PC-3 (cell line): ENCODE data around the gene PODXL2. TPM values are rescaled to one million over a fixed set of nuclear protein-coding genes. Genes with fewer than 3 reads are reported as not detected.

Experiments used
- ATAC-seq: fragments of 200-7000 bp; cut with Tn5 transposase; 2 replicates; pipeline ENCODE4 v1.9.1; 2020; ENCODE audit warnings: mild to moderate bottlenecking, moderate library complexity
- BruUV-seq: library from RNA; stranded (reverse); fragments of 400-500 nt; replicated peaks from 2 replicates; lab custom pipeline; 2021; lab: Mats Ljungman, UMichigan
- CTCF ChIA-PET: fragments of 300-600 bp; sonication (Branson Sonifier 250); formaldehyde crosslinking; loops from one replicate; lab custom pipeline; 2022; ENCODE audit warnings: antibody characterized with exemption; lab: Charles Lee
- POLR2A ChIA-PET: fragments of 300-600 bp; sonication (Branson Sonifier 250); formaldehyde crosslinking; loops from one replicate; lab custom pipeline; 2022; ENCODE audit warnings: antibody characterized with exemption; ENCODE audit not compliant: unreplicated experiment; lab: Charles Lee
- DNase-seq: peaks from one replicate; pipeline ENCODE4 v3.0.0-alpha.2; 2015
- H2AFZ ChIP-seq: fragments of 300-600 bp; sonication (generic); 2 replicates; pipeline ENCODE4 v1.6.0; 2016; ENCODE audit warnings: antibody characterized with exemption, low read length
- H3F3A ChIP-seq: fragments of 300-600 bp; sonication (generic); one replicate; pipeline ENCODE4 v1.6.0; 2017; ENCODE audit warnings: antibody characterized with exemption, low read length, control low read depth, mild to moderate bottlenecking; ENCODE audit not compliant: unreplicated experiment
- H3K27ac ChIP-seq: fragments of 300-600 bp; sonication (generic); 2 replicates; pipeline ENCODE4 v1.5.1; 2016; ENCODE audit warnings: mild to moderate bottlenecking, low read length
- H3K27me3 ChIP-seq: fragments of 300-600 bp; sonication (generic); 2 replicates; pipeline ENCODE4 v1.6.1; 2016; ENCODE audit warnings: low read length, mixed read lengths
- H3K36me3 ChIP-seq: fragments of 300-600 bp; sonication (generic); 2 replicates; pipeline ENCODE4 v1.6.1; 2016; ENCODE audit warnings: low read depth, mixed run types, low read length, mixed read lengths
- H3K4me1 ChIP-seq: fragments of 300-600 bp; sonication (generic); 2 replicates; pipeline ENCODE4 v1.5.1; 2016; ENCODE audit warnings: low read length; ENCODE audit not compliant: insufficient read depth
- H3K4me2 ChIP-seq: fragments of 300-600 bp; sonication (generic); 2 replicates; pipeline ENCODE4 v1.6.0; 2016; ENCODE audit warnings: low read length
- H3K4me3 ChIP-seq: fragments of 300-600 bp; sonication (generic); 2 replicates; pipeline ENCODE4 v1.5.1; 2016; ENCODE audit warnings: mild to moderate bottlenecking, low read length, mixed read lengths
- H3K79me2 ChIP-seq: fragments of 300-600 bp; sonication (generic); 2 replicates; pipeline ENCODE4 v1.6.1; 2017; ENCODE audit warnings: low read length, mixed read lengths
- H3K9ac ChIP-seq: fragments of 300-600 bp; sonication (generic); 2 replicates; pipeline ENCODE4 v1.6.0; 2016; ENCODE audit warnings: mild to moderate bottlenecking, low read length
- H3K9me2 ChIP-seq: fragments of 300-600 bp; sonication (generic); replicated peaks from 2 replicates; pipeline ENCODE4 v1.6.1; 2016; ENCODE audit warnings: mixed run types, low read length, mixed read lengths
- H3K9me3 ChIP-seq: fragments of 300-600 bp; sonication (generic); 2 replicates; pipeline ENCODE4 v1.6.1; 2016; ENCODE audit warnings: low read length, mixed read lengths
- H4K20me1 ChIP-seq: fragments of 300-600 bp; sonication (generic); 2 replicates; pipeline ENCODE4 v1.6.1; 2016; ENCODE audit warnings: low read length, mixed read lengths
- CTCF ChIP-seq: fragments of 300-600 bp; sonication (generic); conservative IDR thresholded peaks from 2 replicates; pipeline ENCODE4 v1.5.1; 2017; ENCODE audit warnings: antibody characterized with exemption, low read depth, mild to moderate bottlenecking, low read length
- EZH2 ChIP-seq: fragments of 300-600 bp; sonication (generic); IDR thresholded peaks from one replicate; pipeline ENCODE4 v1.6.1; 2017; ENCODE audit warnings: antibody characterized with exemption, mild to moderate bottlenecking, low read length; ENCODE audit not compliant: unreplicated experiment
- EZH2phosphoT487 ChIP-seq: fragments of 300-600 bp; sonication (generic); IDR thresholded peaks from 2 replicates; pipeline ENCODE4 v1.6.1; 2018; ENCODE audit warnings: mild to moderate bottlenecking, antibody characterized with exemption, low read length, borderline replicate concordance
- intact Hi-C: fragments of 100-400 bp; cut with micrococcal nuclease; formaldehyde crosslinking; loops from 2 replicates; pipeline ENCODE4 v1.9.0; 2023
- total RNA-seq: library from RNA; depleted of rRNA; stranded (reverse); fragments of >200 nt; gene quantifications from 2 replicates; pipeline ENCODE4 v1.2.3, GENCODE V29; 2014

PODXL2 gene
- total RNA-seq, 1 experiment from 2014 or later = 32.4 TPM

GRCh38 chr3:127682561-127682960 lies 53.6 kb downstream of the PODXL2 start:
- no peaks in the 10 kb centered on the region for H3K27me3 ChIP-seq
- no peak overlapping the region for H3K27ac ChIP-seq
- CTCF ChIA-PET = no interaction called here
- no peak overlapping the region for H3K9ac ChIP-seq
- H3K79me2 ChIP-seq = no peaks in the 10 kb centered on the region
- no peaks in the 10 kb centered on the region for H3K4me1 ChIP-seq
- no peak overlapping the region for H3K4me2 ChIP-seq
- intact Hi-C loops = no loop called here
- no peaks in the 10 kb centered on the region for H3F3A ChIP-seq
- no peaks in the 10 kb centered on the region for H3K9me2 ChIP-seq
- POLR2A ChIA-PET = no interaction called here
- TF ChIP-seq EZH2phosphoT487 (no peak), EZH2 (no peak), CTCF (no peak)
- no peaks in the 10 kb centered on the region for H4K20me1 ChIP-seq
- H3K9me3 ChIP-seq = no peaks in the 10 kb centered on the region
- no peak overlapping the region for H3K4me3 ChIP-seq
- DNase-seq (no peak), ATAC-seq (no peak)
- no peak overlapping the region for H2AFZ ChIP-seq
- no TSS peak for BruUV-seq
- H3K36me3 ChIP-seq = no peaks in the 10 kb centered on the region

DNA sequence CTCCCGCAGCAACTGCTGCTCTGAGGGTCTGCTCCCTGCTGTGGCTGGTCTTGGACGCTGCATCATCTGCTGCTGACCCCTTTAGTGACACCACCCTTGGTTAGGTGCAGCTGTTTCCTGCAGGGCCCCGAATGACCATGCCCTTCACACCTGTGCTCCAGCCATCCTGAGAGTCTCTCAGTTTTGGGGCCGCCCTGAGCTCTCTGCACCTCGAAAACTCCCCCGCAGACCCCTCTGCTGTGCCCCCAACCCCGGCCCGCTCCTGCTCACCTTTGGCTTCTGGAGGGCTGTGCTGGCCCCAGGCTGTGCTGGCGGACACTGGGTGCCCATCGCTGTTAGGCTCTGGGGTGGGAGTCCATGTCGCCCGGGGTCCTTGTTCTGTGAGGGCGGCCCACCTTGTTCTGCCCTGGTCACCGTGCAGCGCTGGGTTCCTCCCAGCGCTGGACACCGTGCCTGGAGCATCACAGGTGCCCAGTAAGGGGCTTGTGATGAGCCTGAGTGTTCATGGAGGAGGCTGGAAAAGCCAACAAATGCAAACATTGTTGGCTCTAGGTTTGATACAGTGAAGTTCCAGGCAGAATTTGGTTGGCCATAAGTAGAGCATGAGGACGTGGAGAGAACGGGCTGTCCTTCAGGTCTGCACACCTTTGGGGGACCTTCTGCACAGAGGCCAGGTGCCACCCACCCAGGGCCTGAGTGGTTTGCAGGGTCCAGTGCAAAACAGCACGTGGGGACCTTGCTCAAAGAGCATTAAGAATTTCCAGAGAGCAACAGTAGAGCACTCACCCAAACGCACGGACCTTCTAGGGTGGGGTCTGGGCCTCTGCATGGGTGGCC lies 56.1 kb downstream of the PODXL2 start:
- no peaks in the 10 kb centered on the region for H3K79me2 ChIP-seq
- no peaks in the 10 kb centered on the region for H3K9me2 ChIP-seq
- no peak overlapping the region for H3K9ac ChIP-seq
- intact Hi-C loops = no loop called here
- H4K20me1 ChIP-seq = no peaks in the 10 kb centered on the region
- peaks cover 7% of the 10 kb centered on the region for H3K4me1 ChIP-seq
- no peak overlapping the region for H3K27ac ChIP-seq
- ATAC-seq = no peak
- CTCF ChIA-PET = no interaction called here
- no peak for DNase-seq
- H2AFZ ChIP-seq = no peak overlapping the region
- no peaks in the 10 kb centered on the region for H3K27me3 ChIP-seq
- BruUV-seq = no TSS peak
- no peaks in the 10 kb centered on the region for H3F3A ChIP-seq
- H3K36me3 ChIP-seq = no peaks in the 10 kb centered on the region
- no peaks in the 10 kb centered on the region for H3K9me3 ChIP-seq
- H3K4me3 ChIP-seq = no peak overlapping the region
- TF ChIP-seq EZH2phosphoT487 = no peak
- TF ChIP-seq CTCF = no peak
- no peak for TF ChIP-seq EZH2
- POLR2A ChIA-PET = no interaction called here
- H3K4me2 ChIP-seq = no peak overlapping the region
